A673 (cell line): ENCODE measurements around the gene ZYG11B. TPM values are rescaled to one million over a fixed set of nuclear protein-coding genes. Genes with fewer than 3 reads are reported as not detected.
"Not testable (repeated sequence)": the region's sequence is repeated elsewhere in the genome, so short reads cannot be mapped to it uniquely, and the experiment has no call there.

Experiments used
- BruUV-seq: library from RNA; stranded (reverse); fragments of 400-500 nt; replicated peaks from 2 replicates; lab custom pipeline; 2021; lab: Mats Ljungman, UMichigan
- CTCF ChIA-PET: fragments of 300-600 bp; sonication (Branson Sonifier 250); formaldehyde crosslinking; loops from one replicate; lab custom pipeline; 2022; ENCODE audit warnings: antibody characterized with exemption; lab: Charles Lee
- POLR2A ChIA-PET: fragments of 300-600 bp; sonication (Branson Sonifier 250); formaldehyde crosslinking; loops from one replicate; lab custom pipeline; 2022; ENCODE audit warnings: antibody characterized with exemption; ENCODE audit not compliant: low non-redundant PET; lab: Charles Lee
- DNase-seq: peaks from one replicate; pipeline ENCODE4 v3.0.0-alpha.2; 2015; ENCODE audit warnings: low spot score
- H3K27ac ChIP-seq: fragments of 200-600 bp; sonication (generic); 2 replicates; pipeline ENCODE4 v1.5.1; 2016; ENCODE audit warnings: mixed run types, low read depth, mild to moderate bottlenecking, mixed read lengths, antibody characterized with exemption, low read length; ENCODE audit not compliant: poor library complexity, severe bottlenecking
- H3K27me3 ChIP-seq: fragments of 200-600 bp; sonication (generic); replicated peaks from 2 replicates; pipeline ENCODE4 v1.6.1; 2017; ENCODE audit warnings: mixed run types, low read depth, mild to moderate bottlenecking, mixed read lengths, antibody characterized with exemption, low read length; ENCODE audit not compliant: insufficient read depth, poor library complexity
- H3K36me3 ChIP-seq: fragments of 200-600 bp; sonication (generic); 2 replicates; pipeline ENCODE4 v1.6.1; 2016; ENCODE audit warnings: mixed run types, mild to moderate bottlenecking, mixed read lengths, antibody characterized with exemption, low read length; ENCODE audit not compliant: insufficient read depth, poor library complexity, severe bottlenecking
- H3K4me1 ChIP-seq: fragments of 200-600 bp; sonication (generic); 2 replicates; pipeline ENCODE4 v1.6.1; 2017; ENCODE audit warnings: mixed run types, mild to moderate bottlenecking, mixed read lengths, antibody characterized with exemption, low read length; ENCODE audit not compliant: insufficient read depth, poor library complexity, severe bottlenecking
- H3K4me3 ChIP-seq: fragments of 200-600 bp; sonication (generic); 2 replicates; pipeline ENCODE4 v1.5.1; 2016; ENCODE audit warnings: low read depth, mixed run types, mild to moderate bottlenecking, mixed read lengths, low read length; ENCODE audit not compliant: poor library complexity, severe bottlenecking
- H3K9me3 ChIP-seq: fragments of 200-600 bp; sonication (generic); 2 replicates; pipeline ENCODE4 v1.6.1; 2016; ENCODE audit warnings: mixed run types, low read depth, mild to moderate bottlenecking, mixed read lengths, antibody characterized with exemption, low read length; ENCODE audit not compliant: poor library complexity, severe bottlenecking
- CTCF ChIP-seq: fragments of 300-800, 200-600 bp; sonication (generic); conservative IDR thresholded peaks from 2 replicates; pipeline ENCODE4 v1.5.1; 2017; ENCODE audit warnings: low read depth, mild to moderate bottlenecking, antibody characterized with exemption, low read length, moderate library complexity, mixed read lengths
- EZH2 ChIP-seq: fragments of 200-600 bp; sonication (generic); IDR thresholded peaks from 2 replicates; pipeline ENCODE4 v1.6.1; 2017; ENCODE audit warnings: borderline replicate concordance, low read depth, mild to moderate bottlenecking, mixed read lengths, antibody characterized with exemption, low read length; ENCODE audit not compliant: poor library complexity, severe bottlenecking
- intact Hi-C: fragments of 100-400 bp; cut with micrococcal nuclease; formaldehyde crosslinking; loops from one replicate; pipeline ENCODE4 v1.10.0; 2022; ENCODE audit not compliant: unreplicated experiment
- total RNA-seq: library from RNA; stranded (reverse); gene quantifications from 2 replicates; pipeline ENCODE4 v1.2.3, GENCODE V29; 2021

The ZYG11B gene
- total RNA-seq, 1 experiment from 2014 or later, result 23.1 TPM

GRCh38 chr1:52707927-52708655, 18.2 kb upstream of the ZYG11B start:
- TF ChIP-seq EZH2 (no peak), CTCF (no peak)
- no peak overlapping the region for H3K4me3 ChIP-seq
- H3K9me3 ChIP-seq, result no peaks in the 10 kb centered on the region
- BruUV-seq, result no TSS peak
- POLR2A ChIA-PET, result no interaction called here
- intact Hi-C loops, result loop anchor here (10.0 kb wide), 1 partner anchor 267 kb away; no protein-coding TSS in a partner anchor
- CTCF ChIA-PET, result no interaction called here
- no peaks in the 10 kb centered on the region for H3K36me3 ChIP-seq
- no peaks in the 10 kb centered on the region for H3K4me1 ChIP-seq
- DNase-seq, result no peak
- H3K27me3 ChIP-seq, result no peaks in the 10 kb centered on the region
- H3K27ac ChIP-seq, result no peak overlapping the region

- BruUV-seq, result no TSS peak
- Histone ChIP-seq H3K27me3 (no peaks in the 10 kb centered on the region), H3K9me3 (no peaks in the 10 kb centered on the region), H3K4me3 (no peak overlapping the region), H3K4me1 (no peaks in the 10 kb centered on the region), H3K36me3 (no peaks in the 10 kb centered on the region), H3K27ac (no peak overlapping the region)
- CTCF ChIA-PET, result no interaction called here
- intact Hi-C loops, result loop anchor here (10.0 kb wide), 1 partner anchor 266 kb away; no protein-coding TSS in a partner anchor
- DNase-seq, result no peak
- POLR2A ChIA-PET, result no interaction called here
- no peak for TF ChIP-seq CTCF
- no peak for TF ChIP-seq EZH2
These were observed 17.2 kb upstream of the ZYG11B start for GRCh38 chr1:52709016-52709415.

GRCh38 chr1:52713590-52713989, 12.7 kb upstream of the ZYG11B start:
- ChIA-PET CTCF (no interaction called here), POLR2A (no interaction called here)

GRCh38 chr1:52715296-52715695, 11.0 kb upstream of the ZYG11B start:
- BruUV-seq, H3K9me3 ChIP-seq, H3K27me3 ChIP-seq, POLR2A ChIA-PET, CTCF ChIA-PET, H3K27ac ChIP-seq, H3K4me1 ChIP-seq, H3K4me3 ChIP-seq, H3K36me3 ChIP-seq, DNase-seq, intact Hi-C loops: not testable (repeated sequence)

More at GRCh38 chr1:52713590-52713989, 12.7 kb upstream of the ZYG11B start:
- TF ChIP-seq EZH2, result no peak
- intact Hi-C loops, result no loop called here
- no peak for DNase-seq
- no peak overlapping the region for H3K4me3 ChIP-seq
- no peaks in the 10 kb centered on the region for H3K4me1 ChIP-seq
- H3K27me3 ChIP-seq, result no peaks in the 10 kb centered on the region
- no peaks in the 10 kb centered on the region for H3K36me3 ChIP-seq
- H3K27ac ChIP-seq, result no peak overlapping the region
- no peaks in the 10 kb centered on the region for H3K9me3 ChIP-seq
- BruUV-seq, result no TSS peak
